H1 (cell line): ENCODE measurements around the gene LYRM4. TPM values are rescaled to one million over a fixed set of nuclear protein-coding genes. Genes with fewer than 3 reads are reported as not detected.

Experiments
- CTCF ChIA-PET: fragments of 300-600 bp; sonication (Branson Sonifier 250); formaldehyde crosslinking; loops from one replicate; lab custom pipeline; 2021; ENCODE audit not compliant: partially characterized antibody; lab: Charles Lee
- POLR2A ChIA-PET: fragments of 300-600 bp; sonication (Branson Sonifier 250); formaldehyde crosslinking; loops from one replicate; lab custom pipeline; 2021; ENCODE audit warnings: inconsistent platforms; ENCODE audit not compliant: partially characterized antibody; lab: Charles Lee
- DNase-seq, 2 experiments: peaks; one replicate each; pipeline versions ENCODE4 v3.0.0 to v3.0.0-alpha.2; 2010 to 2022; ENCODE audit warnings: low spot score in 2 of 2, low read depth in 1 of 2, mixed read lengths in 1 of 2
- FAIRE-seq: peaks from 2 replicates; lab custom pipeline; 2011; peaks lifted over from hg19 to GRCh38; lab: Jason Lieb, UNC
- H2AFZ ChIP-seq: 2 replicates; pipeline ENCODE4 v1.8.1; 2012; ENCODE audit warnings: low read length, inconsistent platforms
- H2AK5ac ChIP-seq: 2 replicates; pipeline ENCODE4 v1.6.1; 2013; ENCODE audit warnings: low read depth, low read length
- H2BK120ac ChIP-seq: replicated peaks from 2 replicates; pipeline ENCODE3; 2013; ENCODE audit warnings: low read depth, low read length, inconsistent platforms
- H2BK12ac ChIP-seq: 2 replicates; pipeline ENCODE4 v1.6.1; 2013; ENCODE audit warnings: low read depth, low read length
- H2BK15ac ChIP-seq: 2 replicates; pipeline ENCODE4 v1.6.1; 2013; ENCODE audit warnings: low read length
- H2BK20ac ChIP-seq: 2 replicates; pipeline ENCODE4 v1.6.1; 2013; ENCODE audit warnings: low read length
- H2BK5ac ChIP-seq: 2 replicates; pipeline ENCODE4 v1.6.1; 2013; ENCODE audit warnings: low read depth, low read length
- H3K14ac ChIP-seq: 2 replicates; pipeline ENCODE4 v1.6.1; 2013; ENCODE audit warnings: inconsistent platforms; ENCODE audit not compliant: insufficient read length
- H3K18ac ChIP-seq: 2 replicates; pipeline ENCODE4 v1.6.1; 2013; ENCODE audit warnings: low read length; ENCODE audit errors: extremely low read depth
- H3K23ac ChIP-seq: 2 replicates; pipeline ENCODE4 v1.6.1; 2013; ENCODE audit warnings: inconsistent platforms; ENCODE audit not compliant: insufficient read length
- H3K23me2 ChIP-seq: 2 replicates; pipeline ENCODE4 v1.6.1; 2013; ENCODE audit warnings: low read depth, low read length
- H3K27ac ChIP-seq: 2 replicates; pipeline ENCODE4 v1.6.1; 2011; ENCODE audit warnings: low read depth, low read length, inconsistent platforms
- H3K27me3 ChIP-seq, 4 experiments: replicated peaks in 1 of 4; 1 replicate in 1 of 4; 2 replicates in 3 of 4; pipeline versions ENCODE4 v1.6.1 to v1.8.1; 2011 to 2013; ENCODE audit warnings: low read length in 3 of 4, mild to moderate bottlenecking in 3 of 4, inconsistent platforms in 2 of 4, mixed read lengths in 2 of 4, moderate library complexity in 1 of 4; ENCODE audit not compliant: control insufficient read depth in 3 of 4, insufficient read depth in 3 of 4; ENCODE audit errors: extremely low read depth in 1 of 4
- H3K36me3 ChIP-seq, 4 experiments: 2 replicates each; pipeline versions ENCODE4 v1.6.1 to v1.8.1; 2011 to 2013; ENCODE audit warnings: mild to moderate bottlenecking in 4 of 4, low read length in 3 of 4, moderate library complexity in 2 of 4, control low read depth in 1 of 4, inconsistent platforms in 1 of 4; ENCODE audit not compliant: insufficient read depth in 4 of 4, control insufficient read depth in 2 of 4
- H3K4ac ChIP-seq: replicated peaks from 2 replicates; pipeline ENCODE3; 2013; ENCODE audit warnings: low read length, low read depth, mixed read lengths, inconsistent platforms; ENCODE audit not compliant: insufficient read length
- H3K4me1 ChIP-seq, 4 experiments: replicated peaks in 1 of 4; 1 replicate in 1 of 4; 2 replicates in 3 of 4; pipeline versions ENCODE4 v1.6.1 to v1.8.1; 2011 to 2013; ENCODE audit warnings: low read length in 3 of 4, inconsistent platforms in 2 of 4, mixed read lengths in 1 of 4; ENCODE audit not compliant: insufficient read depth in 4 of 4, control insufficient read depth in 3 of 4
- H3K4me2 ChIP-seq, 2 experiments: 2 replicates each; pipeline versions ENCODE4 v1.6.1 to v1.8.1; 2011 to 2013; ENCODE audit warnings: low read depth in 2 of 2, low read length in 2 of 2, control low read depth in 1 of 2, inconsistent platforms in 1 of 2, mild to moderate bottlenecking in 1 of 2; ENCODE audit not compliant: insufficient read depth in 1 of 2
- H3K4me3 ChIP-seq, 4 experiments: fragments of 200-600, 300-600 bp in 1 of 4; sonication (generic), shearing (Covaris generic), sonication (Bioruptor Twin) in 1 of 4; 2 replicates each; pipeline versions ENCODE4 v1.5.1 to v1.8.1; 2011 to 2016; ENCODE audit warnings: low read length in 4 of 4, low read depth in 3 of 4, control low read depth in 2 of 4, inconsistent platforms in 2 of 4, mild to moderate bottlenecking in 2 of 4, mixed read lengths in 1 of 4, moderate library complexity in 1 of 4; ENCODE audit not compliant: insufficient read depth in 2 of 4; ENCODE audit errors: extremely low read depth in 1 of 4
- H3K56ac ChIP-seq: replicated peaks from 2 replicates; pipeline ENCODE3; 2013; ENCODE audit warnings: low read depth, mild to moderate bottlenecking, mixed read lengths, low read length, inconsistent platforms; ENCODE audit not compliant: insufficient read length
- H3K79me1 ChIP-seq: 2 replicates; pipeline ENCODE4 v1.6.1; 2013; ENCODE audit warnings: low read depth, low read length, control low read depth
- H3K79me2 ChIP-seq, 2 experiments: 2 replicates each; pipeline versions ENCODE4 v1.6.1 to v1.8.1; 2012 to 2013; ENCODE audit warnings: low read length in 2 of 2, mild to moderate bottlenecking in 2 of 2, inconsistent platforms in 1 of 2; ENCODE audit not compliant: insufficient read depth in 2 of 2, control insufficient read depth in 1 of 2
- H3K9ac ChIP-seq, 4 experiments: replicated peaks in 1 of 4; 1 replicate in 1 of 4; 2 replicates in 3 of 4; pipeline versions ENCODE4 v1.6.1 to v1.8.1; 2011 to 2013; ENCODE audit warnings: low read depth in 3 of 4, low read length in 3 of 4, control low read depth in 2 of 4, mild to moderate bottlenecking in 2 of 4, moderate library complexity in 2 of 4, inconsistent platforms in 1 of 4; ENCODE audit errors: extremely low read depth in 1 of 4
- H3K9me3 ChIP-seq, 2 experiments: 2 replicates each; pipeline versions ENCODE4 v1.6.1 to v1.8.1; 2012 to 2013; ENCODE audit warnings: mild to moderate bottlenecking in 2 of 2, moderate library complexity in 2 of 2, control low read depth in 1 of 2, inconsistent platforms in 1 of 2, low read depth in 1 of 2, low read length in 1 of 2, mixed read lengths in 1 of 2; ENCODE audit not compliant: insufficient read depth in 2 of 2
- H4K20me1 ChIP-seq, 2 experiments: replicated peaks in 1 of 2; 2 replicates each; pipeline versions ENCODE3 to v1.8.1; 2011 to 2013; ENCODE audit warnings: inconsistent platforms in 2 of 2, low read length in 2 of 2, mild to moderate bottlenecking in 1 of 2; ENCODE audit not compliant: insufficient read depth in 2 of 2, control insufficient read depth in 1 of 2
- H4K5ac ChIP-seq: 2 replicates; pipeline ENCODE4 v1.6.1; 2013; ENCODE audit warnings: low read length, low read depth, mixed read lengths, inconsistent platforms; ENCODE audit not compliant: insufficient read length
- H4K8ac ChIP-seq: 2 replicates; pipeline ENCODE4 v1.8.0; 2013; ENCODE audit warnings: mild to moderate bottlenecking, moderate library complexity, low read length, inconsistent platforms; ENCODE audit not compliant: insufficient read depth; ENCODE audit errors: extremely low read depth
- H4K91ac ChIP-seq: replicated peaks from 2 replicates; pipeline ENCODE3; 2013; ENCODE audit warnings: low read length, mixed read lengths, inconsistent platforms; ENCODE audit not compliant: insufficient read length
- ATF2 ChIP-seq: IDR thresholded peaks from 2 replicates; pipeline ENCODE4 v1.6.1; 2012; ENCODE audit warnings: low read length, inconsistent platforms
- CEBPB ChIP-seq: IDR thresholded peaks from 2 replicates; pipeline ENCODE4 v1.6.1; 2012; ENCODE audit warnings: low read depth, low read length
- CHD1 ChIP-seq: IDR thresholded peaks from 2 replicates; pipeline ENCODE4 v1.6.1; 2012; ENCODE audit warnings: low read depth, low read length, improper control_type of control experiment
- FOSL1 ChIP-seq: IDR thresholded peaks from 2 replicates; pipeline ENCODE4 v1.6.1; 2011; ENCODE audit warnings: mild to moderate bottlenecking, low read depth, low read length, moderate library complexity; ENCODE audit not compliant: insufficient read depth
- JUN ChIP-seq: IDR thresholded peaks from 2 replicates; pipeline ENCODE4 v1.6.1; 2011; ENCODE audit warnings: low read depth, mild to moderate bottlenecking, improper control_type of control experiment, low read length
- RNF2 ChIP-seq: fragments of 200-900, 300-1000 bp; sonication (generic); IDR thresholded peaks from 2 replicates; pipeline ENCODE4 v1.7.1; 2016; ENCODE audit warnings: borderline replicate concordance, low read depth, mild to moderate bottlenecking, antibody characterized with exemption, low read length; ENCODE audit not compliant: poor library complexity, severe bottlenecking; ENCODE audit errors: missing control alignments
- TEAD4 ChIP-seq: IDR thresholded peaks from 2 replicates; pipeline ENCODE4 v1.6.1; 2012; ENCODE audit warnings: low read depth, low read length, inconsistent platforms, mixed read lengths
- WGBS, 2 experiments: shearing (Covaris generic) in 1 of 2; methylation state at CpG; one replicate each; pipeline versions ENCODE4 v1.1.6 to v1.1.7; 2013 to 2015; ENCODE audit warnings: low lambda C conversion rate in 2 of 2, mixed read lengths in 2 of 2, inconsistent platforms in 1 of 2, low coverage in 1 of 2, missing lambda C conversion rate in 1 of 2; ENCODE audit not compliant: insufficient replicate concordance in 2 of 2, insufficient coverage in 1 of 2, insufficient read length in 1 of 2; ENCODE audit errors: extremely low coverage in 1 of 2, missing lambda C conversion rate in 1 of 2; 5-methylcytosine and 5-hydroxymethylcytosine counted together
- polyA plus RNA-seq, 7 experiments: library from polyadenylated mRNA; depleted of rRNA in 3 of 7; stranded (reverse) in 5 of 7; unstranded in 2 of 7; fragments of >200 nt in 5 of 7; fragments of 200-250 nt in 2 of 7; gene quantifications; 1 replicate in 5 of 7; 2 replicates in 1 of 7; 4 replicates in 1 of 7; pipeline versions ENCODE4 v1.2.1 to v1.2.3, GENCODE V29; 2011 to 2013; ENCODE audit warnings: missing spikeins in 2 of 7, mixed read lengths in 2 of 7
- total RNA-seq: library from RNA; stranded (reverse); fragmentation: NEBNext Ultra II Directional; extraction: Animal tissue kit (Norgen Biotek cat#: 25700); gene quantifications from 2 replicates; pipeline ENCODE4 v1.2.1, GENCODE V29; 2021
- TF ChIP-seq, protein P1 (sequence below): IDR thresholded peaks from 2 replicates; pipeline ENCODE4 v1.6.1; 2011; ENCODE audit warnings: low read depth, mild to moderate bottlenecking, low read length; ENCODE audit not compliant: insufficient read depth

LYRM4 gene
- total and polyA plus RNA-seq, 2 of the 8 experiments (the other 6 are each of a cell fraction or from before 2014, with no cell fraction given) = 56.6 to 62.8 TPM

DNA sequence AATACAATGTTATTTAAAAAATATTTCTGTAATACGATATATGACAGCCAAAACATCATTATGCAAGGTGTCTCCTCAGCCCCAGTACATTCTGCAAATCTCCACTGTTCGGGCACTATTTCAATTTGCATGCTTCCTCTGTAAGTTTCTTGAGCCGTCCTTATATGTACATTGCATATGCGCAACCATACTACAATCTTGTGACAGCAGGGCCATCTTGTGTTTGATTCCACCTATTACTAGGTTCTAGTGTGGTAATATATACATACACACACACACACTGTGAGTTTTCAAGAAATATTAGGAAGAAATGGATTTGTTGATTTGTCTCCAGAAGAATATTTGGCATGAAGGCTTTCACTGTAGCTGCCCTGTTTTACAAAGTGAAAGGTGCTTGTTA, 9.8 kb downstream of the LYRM4 start:
- Histone ChIP-seq H3K4me3 (no peak overlapping the region), H3K9me3 (peaks cover 0 to 4% of the 10 kb centered on the region in 2 experiments; a peak in 1 of 4 replicates), H4K8ac (no peak overlapping the region), H2BK15ac (no peak overlapping the region), H2BK120ac (no peak overlapping the region), H3K36me3 (peaks cover 0 to 18% (median 3%) of the 10 kb centered on the region in 4 experiments; a peak in 5 of 8 replicates), H3K27me3 (no peaks in the 10 kb centered on the region), H3K79me2 (peaks cover 0 to 74% of the 10 kb centered on the region in 2 experiments; a peak in 2 of 4 replicates), H4K20me1 (peaks cover 5% of the 10 kb centered on the region in 2 experiments), H4K91ac (no peak overlapping the region), H2BK5ac (no peak overlapping the region), H3K27ac (no peak overlapping the region), H4K5ac (no peak overlapping the region), H3K14ac (no peak overlapping the region), H2AFZ (no peak overlapping the region), H3K4me1 (no peaks in the 10 kb centered on the region), H3K79me1 (peaks cover 12% of the 10 kb centered on the region; the same call in 1 of the 2 replicates), H3K9ac (no peak overlapping the region), H3K4me2 (no peak overlapping the region), H3K4ac (no peak overlapping the region), H3K18ac (no peak overlapping the region), H3K56ac (no peak overlapping the region), H3K23ac (no peak overlapping the region), H2BK20ac (no peak overlapping the region), H3K23me2 (no peaks in the 10 kb centered on the region), H2BK12ac (no peak overlapping the region), H2AK5ac (no peak overlapping the region)
- CTCF ChIA-PET = no interaction called here
- TF ChIP-seq CEBPB (no peak), TEAD4 (no peak), FOSL1 (no peak), JUN (no peak), ATF2 (no peak), RNF2 (no peak), CHD1 (no peak)
- TF ChIP-seq, protein P1, sequence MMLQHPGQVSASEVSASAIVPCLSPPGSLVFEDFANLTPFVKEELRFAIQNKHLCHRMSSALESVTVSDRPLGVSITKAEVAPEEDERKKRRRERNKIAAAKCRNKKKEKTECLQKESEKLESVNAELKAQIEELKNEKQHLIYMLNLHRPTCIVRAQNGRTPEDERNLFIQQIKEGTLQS = no peak
- WGBS, 2 experiments = 91% methylated on average over 4 of the region's 4 CpGs; no CpG with 5 or more reads in 1 of the 2 experiments
- FAIRE-seq (no peak), DNase-seq (no peak)
- POLR2A ChIA-PET = interaction anchor here (1.3 to 2.3 kb wide), 2 partner anchors 9 to 10 kb away, joined by 3 to 8 read pairs; partner anchors contain the start of genes FARS2 and LYRM4
